Naive thymus-derived CD4-positive, alpha-beta T cell (primary cell): ENCODE results near the gene ACTRT3. TPM values are rescaled to one million over a fixed set of nuclear protein-coding genes. Genes with fewer than 3 reads are reported as not detected.

Experiments used
- ATAC-seq: fragments of 150-1000 bp; cut with Tn5 transposase; 2 replicates; pipeline ENCODE4 v1.10.0; 2021; ENCODE audit warnings: mild to moderate bottlenecking, moderate library complexity
- CTCF ChIA-PET: fragments of 350-600 bp; sonication (Branson Sonifier 250); formaldehyde crosslinking; loops from one replicate; lab custom pipeline; 2021; ENCODE audit warnings: antibody characterized with exemption; lab: Charles Lee
- POLR2A ChIA-PET: fragments of 350-600 bp; sonication (Branson Sonifier 250); formaldehyde crosslinking; loops from one replicate; lab custom pipeline; 2021; ENCODE audit warnings: antibody characterized with exemption, inconsistent platforms; lab: Charles Lee
- DNase-seq, 9 donors: peaks; one replicate each; pipeline versions ENCODE4 v3.0.0 to v3.0.0-alpha.2; 2020 to 2022; ENCODE audit warnings: mixed read lengths in 1 of 9
- H3K27ac ChIP-seq: one replicate; pipeline ENCODE4 v1.7.0; 2013; ENCODE audit warnings: mild to moderate bottlenecking, low read depth, low read length, moderate library complexity
- H3K27me3 ChIP-seq, 2 donors: one replicate each; pipeline ENCODE4 v1.7.0; 2013; ENCODE audit warnings: low read length in 2 of 2, mild to moderate bottlenecking in 2 of 2, moderate library complexity in 2 of 2; ENCODE audit not compliant: control insufficient read depth in 2 of 2, insufficient read depth in 2 of 2
- H3K36me3 ChIP-seq, 3 experiments: 1 replicate in 2 of 3; 2 replicates in 1 of 3; pipeline ENCODE4 v1.7.0; 2013; ENCODE audit warnings: low read length in 3 of 3, mild to moderate bottlenecking in 3 of 3, moderate library complexity in 1 of 3; ENCODE audit not compliant: insufficient read depth in 3 of 3, control insufficient read depth in 2 of 3
- H3K4me1 ChIP-seq, 2 donors: one replicate each; pipeline ENCODE4 v1.7.0; 2013; ENCODE audit warnings: low read length in 2 of 2, mild to moderate bottlenecking in 2 of 2, moderate library complexity in 1 of 2; ENCODE audit not compliant: control insufficient read depth in 2 of 2, insufficient read depth in 2 of 2
- H3K4me3 ChIP-seq: 2 replicates; pipeline ENCODE4 v1.7.0; 2013; ENCODE audit warnings: mild to moderate bottlenecking, low read length
- H3K9me3 ChIP-seq, 3 experiments: 1 replicate in 2 of 3; 2 replicates in 1 of 3; pipeline ENCODE4 v1.7.0; 2013; ENCODE audit warnings: low read length in 3 of 3; ENCODE audit not compliant: control insufficient read depth in 2 of 3
- H3K27ac Mint-ChIP-seq, 9 donors: one replicate each; pipeline ENCODE4 v1.8.0; 2020 to 2022; ENCODE audit warnings: mixed read lengths in 9 of 9, mild to moderate bottlenecking in 8 of 9, moderate library complexity in 5 of 9, inconsistent platforms in 2 of 9
- H3K27me3 Mint-ChIP-seq, 5 donors: one replicate each; pipeline ENCODE4 v1.8.0; 2021 to 2022; ENCODE audit warnings: mixed read lengths in 5 of 5, mild to moderate bottlenecking in 1 of 5
- H3K36me3 Mint-ChIP-seq, 5 donors: one replicate each; pipeline ENCODE4 v1.8.0; 2020 to 2022; ENCODE audit warnings: mixed read lengths in 5 of 5, mild to moderate bottlenecking in 3 of 5, inconsistent platforms in 1 of 5
- H3K4me1 Mint-ChIP-seq, 7 donors: one replicate each; pipeline ENCODE4 v1.8.0; 2020 to 2022; ENCODE audit warnings: mixed read lengths in 7 of 7, mild to moderate bottlenecking in 3 of 7, inconsistent platforms in 1 of 7
- H3K4me3 Mint-ChIP-seq, 10 donors: one replicate each; pipeline ENCODE4 v1.8.0; 2020 to 2022; ENCODE audit warnings: mild to moderate bottlenecking in 10 of 10, mixed read lengths in 10 of 10, moderate library complexity in 6 of 10, inconsistent platforms in 2 of 10
- H3K9me3 Mint-ChIP-seq, 11 donors: one replicate each; pipeline ENCODE4 v1.8.0; 2020 to 2022; ENCODE audit warnings: mixed read lengths in 11 of 11, mild to moderate bottlenecking in 4 of 11, inconsistent platforms in 1 of 11, moderate library complexity in 1 of 11
- intact Hi-C, 2 donors: fragments of 100-400 bp; cut with micrococcal nuclease; formaldehyde crosslinking; loops; one replicate each; pipeline ENCODE4 v1.15.1; 2023
- polyA plus RNA-seq, 2 donors: library from polyadenylated mRNA; unstranded; fragments of 300-500 nt; fragmentation: Illumina TruSeq; gene quantifications; one replicate each; pipeline ENCODE4 v1.2.3, GENCODE V29; 2021
- total RNA-seq, 6 experiments: library from RNA in 5 of 6; stranded (reverse) in 5 of 6; gene quantifications; 1 replicate in 5 of 6; 2 replicates in 1 of 6; pipeline ENCODE4 v1.2.3 and lab custom pipeline; 2021 to 2026

ACTRT3 gene
- total and polyA plus RNA-seq, 7 experiments from 2014 or later = 0.32 to 0.36 TPM; not detected in 5

DNA sequence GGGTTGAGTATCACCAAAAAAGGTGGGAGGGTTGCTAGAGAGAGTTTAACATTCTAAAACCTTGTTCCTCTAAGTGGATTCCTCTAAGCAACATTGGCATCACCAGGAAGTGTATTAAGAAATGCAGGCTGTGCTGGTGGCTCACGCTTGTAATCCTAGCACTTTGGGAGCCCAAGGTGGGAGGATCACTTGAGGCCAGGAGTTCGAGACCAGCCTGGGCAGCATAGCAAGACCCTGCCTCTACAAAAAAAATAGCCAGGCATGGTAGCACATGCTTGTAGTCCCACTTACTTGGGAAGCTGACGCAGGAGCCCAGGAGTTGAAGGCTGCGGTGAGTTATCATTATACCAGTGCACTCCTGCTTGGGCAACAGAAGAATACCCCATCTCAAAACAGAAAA, 8.5 kb upstream of the ACTRT3 start:
- peaks cover 38 to 80% (median 72%) of the 10 kb centered on the region in 7 donors for H3K4me1 Mint-ChIP-seq
- no peak overlapping the region for H3K27ac ChIP-seq
- H3K4me3 Mint-ChIP-seq = peak overlapping the region in 1 of 10 donors; percentile 27
- H3K4me3 ChIP-seq = no peak overlapping the region
- ATAC-seq = no peak
- H3K9me3 ChIP-seq = no peaks in the 10 kb centered on the region
- H3K4me1 ChIP-seq = peaks cover 15 to 30% of the 10 kb centered on the region in 2 donors
- H3K27me3 Mint-ChIP-seq = no peaks in the 10 kb centered on the region
- H3K27ac Mint-ChIP-seq = peak overlapping the region in 1 of 9 donors; percentile 20
- H3K27me3 ChIP-seq = no peaks in the 10 kb centered on the region
- no peak for DNase-seq
- intact Hi-C loops = loop anchor here in 1 of 2 donors (10.0 kb wide), 1 partner anchor 1477 kb away; no protein-coding TSS in a partner anchor
- H3K9me3 Mint-ChIP-seq = peaks cover 0 to 5% (median 0%) of the 10 kb centered on the region in 11 donors
- peaks cover 0 to 50% (median 24%) of the 10 kb centered on the region in 3 experiments for H3K36me3 ChIP-seq
- CTCF ChIA-PET = no interaction called here
- POLR2A ChIA-PET = interaction anchor here (1.5 kb wide), 1 partner anchor 15 kb away, joined by 4 read pairs; no protein-coding TSS in a partner anchor
- H3K36me3 Mint-ChIP-seq = peaks cover 17 to 58% (median 42%) of the 10 kb centered on the region in 5 donors

DNA sequence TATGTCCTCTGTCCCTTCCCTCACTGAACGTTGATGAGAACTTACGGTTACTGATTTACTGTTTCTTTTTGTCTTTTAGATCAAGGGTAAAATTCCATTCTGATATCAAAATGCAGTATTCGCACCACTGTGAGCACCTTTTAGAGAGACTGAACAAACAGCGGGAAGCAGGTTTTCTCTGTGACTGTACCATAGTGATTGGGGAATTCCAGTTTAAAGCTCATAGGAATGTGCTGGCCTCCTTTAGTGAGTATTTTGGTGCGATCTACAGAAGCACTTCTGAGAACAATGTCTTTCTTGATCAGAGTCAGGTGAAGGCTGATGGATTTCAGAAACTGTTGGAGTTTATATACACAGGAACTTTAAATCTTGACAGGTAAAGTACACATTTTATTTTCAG, 4.8 kb upstream of the ACTRT3 start:
- no peak for ATAC-seq
- Mint-ChIP-seq H3K27me3 (peaks cover 0 to 5% (median 0%) of the 10 kb centered on the region in 5 donors), H3K4me3 (peak overlapping the region; percentile 91 to 99 (median 97)), H3K9me3 (peaks cover 0 to 18% (median 0%) of the 10 kb centered on the region in 11 donors), H3K4me1 (peaks cover 21 to 72% (median 63%) of the 10 kb centered on the region in 7 donors), H3K36me3 (peaks cover 3 to 31% (median 26%) of the 10 kb centered on the region in 5 donors), H3K27ac (peak overlapping the region; percentile 96 to 100 (median 99))
- H3K27ac ChIP-seq = peak overlapping the region; percentile 100
- no peak for DNase-seq
- peaks cover 15 to 22% of the 10 kb centered on the region in 2 donors for H3K4me1 ChIP-seq
- intact Hi-C loops = loop anchor here in 1 of 2 donors (10.0 kb wide), 1 partner anchor 1481 kb away; no protein-coding TSS in a partner anchor
- CTCF ChIA-PET = interaction anchor here (0.6 to 3.2 kb wide), 3 partner anchors 10 to 47 kb away, joined by 3 to 15 read pairs (median 4); partner anchors contain the start of gene TERC
- H3K27me3 ChIP-seq = no peaks in the 10 kb centered on the region
- POLR2A ChIA-PET = interaction anchor here (3.1 to 3.7 kb wide), 2 partner anchors 11 to 193 kb away, joined by 29 to 89 read pairs; partner anchors contain the start of genes SEC62 and TERC
- H3K9me3 ChIP-seq = no peaks in the 10 kb centered on the region
- H3K4me3 ChIP-seq = peak overlapping the region; percentile 87
- peaks cover 0 to 32% (median 15%) of the 10 kb centered on the region in 3 experiments for H3K36me3 ChIP-seq

DNA sequence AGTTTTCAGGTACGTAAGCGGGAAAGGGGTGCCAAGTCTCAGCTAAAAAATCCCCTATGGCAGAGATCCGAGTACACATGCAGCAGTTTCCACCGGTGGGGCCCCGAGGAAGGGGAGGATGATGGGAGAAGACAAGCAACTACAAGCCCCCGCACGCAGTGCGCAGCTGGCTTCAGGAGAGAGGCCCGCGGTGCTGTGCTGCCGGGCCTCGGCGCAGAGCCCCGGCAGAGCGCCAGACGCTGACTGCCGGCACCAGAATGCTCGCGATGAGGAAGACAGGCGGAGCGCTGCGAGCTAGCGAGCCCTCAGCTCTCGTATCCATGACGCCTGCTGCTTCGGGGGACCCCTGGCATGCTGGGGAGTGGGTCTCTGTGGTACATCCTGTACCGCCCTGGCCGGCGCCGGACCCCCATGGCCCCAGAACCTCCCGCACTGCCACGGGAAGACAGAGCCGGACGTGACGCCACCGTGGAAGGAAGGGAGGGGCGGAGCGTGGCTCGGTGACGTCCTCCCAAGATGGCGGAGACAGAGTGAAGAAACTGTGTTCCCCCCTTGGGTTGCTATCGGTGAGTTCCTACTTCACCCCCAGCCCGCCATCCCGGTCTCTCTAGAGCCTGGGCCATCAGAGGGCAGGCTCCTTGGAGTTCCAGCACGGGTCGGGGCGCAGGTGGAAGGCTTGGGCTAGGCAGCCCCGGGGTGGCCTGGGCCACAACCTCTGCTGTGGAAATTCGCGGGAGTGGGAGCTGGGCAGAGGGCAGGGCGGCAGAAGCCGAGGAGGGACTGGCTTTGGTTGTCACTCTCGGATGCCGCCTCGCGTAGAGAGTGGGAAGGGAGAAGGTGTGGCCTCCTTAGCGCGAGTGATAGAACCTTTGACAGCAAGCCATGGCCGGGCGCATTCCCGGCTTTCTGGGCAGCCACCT, 3.8 kb upstream of the ACTRT3 start, which contains the start of gene MYNN:
TSS of gene MYNN (plus strand) at position 500 of the 920 bp plus-strand sequence. CDS start 900 bp downstream, outside the sequence.
- Histone ChIP-seq H3K27me3 (no peaks in the 10 kb centered on the region), H3K27ac (peak within 1 kb of the TSS; percentile 100), H3K36me3 (peaks cover 0 to 25% (median 13%) of the 10 kb centered on the region in 3 experiments), H3K4me3 (peak within 1 kb of the TSS; percentile 87), H3K4me1 (peaks cover 15 to 22% of the 10 kb centered on the region in 2 donors), H3K9me3 (no peaks in the 10 kb centered on the region)
- peaks cover 18 to 69% (median 56%) of the 10 kb centered on the region in 7 donors for H3K4me1 Mint-ChIP-seq
- peak; percentile 87 to 95 (median 93) for DNase-seq
- peaks cover 0 to 25% (median 20%) of the 10 kb centered on the region in 5 donors for H3K36me3 Mint-ChIP-seq
- H3K27ac Mint-ChIP-seq = peak within 1 kb of the TSS; percentile 96 to 100 (median 99)
- ATAC-seq = peak; percentile 90
- peaks cover 0 to 5% (median 0%) of the 10 kb centered on the region in 5 donors for H3K27me3 Mint-ChIP-seq
- ChIA-PET POLR2A (interaction anchor here (0.6 to 3.7 kb wide), 21 partner anchors 9 to 1097 kb away, joined by 3 to 89 read pairs (median 3); partner anchors contain the start of genes GPR160, LRRC34, LRRIQ4 and PHC3), CTCF (interaction anchor here (0.6 to 3.2 kb wide), 5 partner anchors 9 to 593 kb away, joined by 3 to 15 read pairs (median 3); partner anchors contain the start of gene TERC)
- intact Hi-C loops = loop anchor here (1.0 to 10.0 kb wide), 16 partner anchors 8 to 1687 kb away; partner anchors contain the start of genes PHC3 (in 2 of the 2), PRKCI (in 2 of the 2), SEC62 (in 2 of the 2) and SKIL (in 2 of the 2)
- peaks cover 0 to 18% (median 0%) of the 10 kb centered on the region in 11 donors for H3K9me3 Mint-ChIP-seq
- H3K4me3 Mint-ChIP-seq = peak within 1 kb of the TSS; percentile 91 to 99 (median 97)

DNA sequence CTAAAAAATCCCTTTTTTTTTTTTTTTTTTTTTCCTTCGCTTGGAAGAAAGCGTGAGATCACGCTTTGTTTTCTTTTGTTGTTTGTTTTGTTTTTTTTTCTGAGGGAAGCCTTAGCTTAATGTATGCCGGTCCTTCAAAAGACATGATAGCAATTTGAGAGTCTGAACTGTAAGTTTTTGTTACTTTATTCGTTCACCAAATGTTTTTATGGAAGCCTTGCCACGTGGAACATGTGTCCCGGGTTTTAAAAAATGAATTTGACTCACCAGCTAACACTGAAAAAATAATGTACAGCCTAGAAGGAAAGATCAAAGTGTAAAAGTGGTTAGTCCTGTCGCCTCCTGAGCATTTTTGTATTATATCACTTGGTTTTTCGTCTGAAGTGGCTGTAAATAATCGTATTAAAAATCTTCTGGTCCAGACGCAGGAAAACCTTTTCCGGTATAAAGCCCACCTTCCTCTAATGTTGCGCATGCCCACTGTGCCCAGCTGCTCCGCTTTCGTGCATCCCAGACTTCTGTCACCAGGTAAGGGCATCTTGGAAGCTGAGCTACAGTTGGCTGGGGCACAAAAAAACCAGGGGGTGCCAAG, 3.0 kb upstream of the ACTRT3 start:
- peaks cover 0 to 18% (median 0%) of the 10 kb centered on the region in 11 donors for H3K9me3 Mint-ChIP-seq
- Histone ChIP-seq H3K27ac (peak overlapping the region; percentile 100), H3K27me3 (no peaks in the 10 kb centered on the region), H3K4me1 (peaks cover 15 to 22% of the 10 kb centered on the region in 2 donors), H3K9me3 (no peaks in the 10 kb centered on the region), H3K36me3 (peaks cover 0 to 18% (median 13%) of the 10 kb centered on the region in 3 experiments), H3K4me3 (peak overlapping the region; percentile 87)
- H3K36me3 Mint-ChIP-seq = peaks cover 0 to 19% (median 16%) of the 10 kb centered on the region in 5 donors
- no peak for DNase-seq
- H3K27ac Mint-ChIP-seq = peak overlapping the region; percentile 96 to 100 (median 99)
- ATAC-seq = peak; percentile 26
- intact Hi-C loops = loop anchor here (1.0 to 10.0 kb wide), 10 partner anchors 261 to 1482 kb away; partner anchors contain the start of genes PHC3 (in 2 of the 2), PRKCI (in 2 of the 2), SKIL (in 2 of the 2) and RPL22L1 (in 1 of the 2)
- H3K27me3 Mint-ChIP-seq = peaks cover 0 to 5% (median 0%) of the 10 kb centered on the region in 5 donors
- CTCF ChIA-PET = interaction anchor here (0.6 to 3.2 kb wide), 5 partner anchors 9 to 594 kb away, joined by 3 to 15 read pairs (median 6); partner anchors contain the start of gene TERC
- POLR2A ChIA-PET = interaction anchor here (0.6 to 3.7 kb wide), 21 partner anchors 9 to 1097 kb away, joined by 3 to 89 read pairs (median 3); partner anchors contain the start of genes GPR160, LRRC34, LRRIQ4 and PHC3
- peak overlapping the region; percentile 91 to 99 (median 97) for H3K4me3 Mint-ChIP-seq
- peaks cover 18 to 65% (median 50%) of the 10 kb centered on the region in 7 donors for H3K4me1 Mint-ChIP-seq

DNA sequence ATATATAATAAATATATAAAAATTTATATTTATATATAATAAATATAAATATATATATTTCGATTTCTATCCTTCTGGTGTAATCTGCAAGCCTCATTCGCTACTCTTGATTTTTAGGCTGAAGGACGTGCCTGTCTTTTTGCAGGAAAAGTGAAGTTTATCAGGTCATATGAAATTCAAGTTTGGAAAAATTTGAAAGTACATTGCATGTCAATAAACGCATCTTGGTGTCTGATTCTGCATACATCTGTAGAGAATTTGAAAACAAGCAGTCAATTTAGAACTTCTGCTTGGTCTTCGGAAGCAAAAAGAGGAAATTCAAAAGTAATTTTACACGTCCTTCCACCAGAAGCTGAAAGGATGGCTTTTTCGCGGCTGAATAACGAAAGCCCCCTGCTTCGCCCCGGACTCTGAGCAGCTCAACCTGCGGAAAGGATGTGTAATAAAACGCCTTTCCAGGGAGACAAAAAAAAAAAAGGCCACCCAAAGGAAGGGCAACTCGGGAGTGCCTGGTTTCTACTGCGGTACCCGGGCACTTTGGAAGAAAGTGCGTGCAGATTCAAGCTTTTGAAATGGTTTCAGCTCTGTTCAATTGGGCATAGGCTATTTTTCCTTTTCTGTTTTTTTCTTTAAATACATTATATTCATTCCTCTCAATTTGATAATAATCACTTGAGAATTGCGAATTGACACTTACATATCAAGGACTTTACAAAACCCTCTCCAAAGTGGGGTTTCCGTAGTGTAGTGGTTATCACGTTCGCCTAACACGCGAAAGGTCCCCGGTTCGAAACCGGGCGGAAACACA, 2.3 kb upstream of the ACTRT3 start:
- intact Hi-C loops = loop anchor here (1.0 to 10.0 kb wide), 10 partner anchors 262 to 1483 kb away; partner anchors contain the start of genes PHC3 (in 2 of the 2), PRKCI (in 2 of the 2), SKIL (in 2 of the 2) and RPL22L1 (in 1 of the 2)
- peaks cover 0 to 13% (median 10%) of the 10 kb centered on the region in 5 donors for H3K36me3 Mint-ChIP-seq
- POLR2A ChIA-PET = interaction anchor here (0.6 to 3.7 kb wide), 15 partner anchors 8 to 1098 kb away, joined by 3 to 89 read pairs (median 6); partner anchors contain the start of genes LRRC34, LRRIQ4, PHC3 and RPL22L1
- H3K27ac Mint-ChIP-seq = peak overlapping the region; percentile 96 to 100 (median 99)
- Histone ChIP-seq H3K36me3 (peaks cover 0 to 18% (median 8%) of the 10 kb centered on the region in 3 experiments), H3K27me3 (no peaks in the 10 kb centered on the region), H3K27ac (peak overlapping the region; percentile 100), H3K4me1 (peaks cover 15 to 22% of the 10 kb centered on the region in 2 donors), H3K9me3 (no peaks in the 10 kb centered on the region), H3K4me3 (peak overlapping the region; percentile 87)
- H3K4me3 Mint-ChIP-seq = peak overlapping the region; percentile 91 to 99 (median 97)
- peaks cover 17 to 58% (median 44%) of the 10 kb centered on the region in 7 donors for H3K4me1 Mint-ChIP-seq
- H3K9me3 Mint-ChIP-seq = peaks cover 0 to 18% (median 0%) of the 10 kb centered on the region in 11 donors
- peak; percentile 42 to 87 (median 84) for DNase-seq
- ATAC-seq = peak; percentile 23
- H3K27me3 Mint-ChIP-seq = peaks cover 0 to 5% (median 0%) of the 10 kb centered on the region in 5 donors
- CTCF ChIA-PET = interaction anchor here (0.7 to 3.2 kb wide), 3 partner anchors 8 to 378 kb away, joined by 6 to 15 read pairs (median 6); partner anchors contain the start of gene TERC
